Measurements from ENCODE around the gene UNC93B1.
A peak's percentile ranks its signal among the peaks of the same experiment; 100 is the strongest.

The UNC93B1 gene

GRCh38 chr11:68037411-68038225 is 33.7 kb upstream of the UNC93B1 start:
- no CpG with 5 or more reads among the region's 20 CpGs for whole genome bisulfite sequencing, 2 donors (ENCODE audit: extremely low coverage in 2 of 2, insufficient read length in 2 of 2, insufficient replicate concordance in 1 of 2)
- no peak overlapping the region for H3K27ac ChIP-seq (replicated peaks; ENCODE audit: low read length)

DNA sequence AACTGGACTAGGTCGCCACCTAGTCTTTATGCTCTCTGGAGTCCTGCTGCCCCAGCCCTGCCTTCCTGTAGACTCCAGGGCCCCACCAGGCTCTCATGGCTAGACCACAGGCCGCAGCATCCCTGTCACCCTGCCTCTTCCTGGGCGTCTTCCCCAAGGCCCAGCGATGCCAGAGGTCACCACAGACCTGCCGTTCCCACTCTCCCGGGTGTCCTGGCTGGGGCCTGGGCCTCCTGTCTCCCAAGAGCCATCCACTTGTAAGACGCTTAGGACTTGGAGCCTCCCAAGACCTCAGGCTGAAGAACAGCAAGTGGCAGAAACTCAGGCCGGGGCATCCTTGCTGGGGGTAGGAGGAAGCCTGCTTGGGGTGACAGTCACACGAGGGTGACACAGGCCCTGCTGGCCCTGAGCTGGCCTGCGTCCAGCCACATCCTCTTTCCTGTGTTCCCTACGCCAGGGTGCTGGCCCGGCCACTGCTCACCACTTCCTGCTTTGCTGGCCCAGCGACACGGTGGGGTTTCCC is 32.9 kb upstream of the UNC93B1 start:
- no peak overlapping the region for H4K8ac ChIP-seq (ENCODE audit: low read depth, low read length)
- H3K18ac ChIP-seq (ENCODE audit: low read length) = no peak overlapping the region
- H3K79me1 ChIP-seq (ENCODE audit: low read depth, low read length) = peaks cover 11% of the 10 kb centered on the region
- H3K27ac ChIP-seq (replicated peaks; ENCODE audit: low read length) = no peak overlapping the region
- DNase-seq (ENCODE audit: low spot score) = no peak
- no peak overlapping the region for H3K4ac ChIP-seq (ENCODE audit: low read length)
- no peak overlapping the region for H3K4me2 ChIP-seq (ENCODE audit: insufficient read depth, low read length, poor library complexity, severe bottlenecking)
- H2BK12ac ChIP-seq (ENCODE audit: low read length) = peak overlapping the region; percentile 73
- H3K9ac ChIP-seq (ENCODE audit: low read depth, low read length, poor library complexity) = no peak overlapping the region
- no peaks in the 10 kb centered on the region for H3K9me3 ChIP-seq (replicated peaks in 1 of 2; ENCODE audit: control insufficient read depth in 2 of 2, insufficient read depth in 1 of 2, low read depth in 1 of 2, low read length in 2 of 2)
- peaks cover 15 to 26% of the 10 kb centered on the region in 2 donors for H3K4me1 ChIP-seq (ENCODE audit: control insufficient read depth in 2 of 2, insufficient read depth in 1 of 2, low read depth in 1 of 2, low read length in 2 of 2)
- no peak overlapping the region for H3K14ac ChIP-seq (ENCODE audit: low read length)
- no CpG with 5 or more reads among the region's 14 CpGs for WGBS, 2 donors (ENCODE audit: extremely low coverage in 2 of 2, insufficient read length in 2 of 2, insufficient replicate concordance in 1 of 2)
- no peak overlapping the region for H2BK15ac ChIP-seq (ENCODE audit: low read length)
- H2BK120ac ChIP-seq (ENCODE audit: low read depth, low read length) = no peak overlapping the region
- H3K23ac ChIP-seq (ENCODE audit: low read depth, low read length, poor library complexity) = peak overlapping the region; percentile 80
- H3K27me3 ChIP-seq (ENCODE audit: control insufficient read depth in 3 of 3, insufficient read depth in 3 of 3, low read depth in 1 of 3, low read length in 3 of 3) = no peaks in the 10 kb centered on the region
- H3K4me3 ChIP-seq (ENCODE audit: low read length in 2 of 2) = no peak overlapping the region
- peaks cover 26 to 42% of the 10 kb centered on the region in 2 donors for H3K36me3 ChIP-seq (replicated peaks in 1 of 2; ENCODE audit: control insufficient read depth in 2 of 2, insufficient read depth in 2 of 2, low read length in 2 of 2)
- H4K91ac ChIP-seq (ENCODE audit: low read depth, low read length, poor library complexity) = no peak overlapping the region
- no peak overlapping the region for H2AK5ac ChIP-seq (ENCODE audit: low read depth, low read length)
- H2AFZ ChIP-seq (ENCODE audit: low read length) = no peak overlapping the region
- H2BK5ac ChIP-seq (ENCODE audit: low read length) = peak overlapping the region; percentile 82

More at GRCh38 chr11:68037411-68038225, 33.7 kb upstream of the UNC93B1 start:
- no peaks in the 10 kb centered on the region for H3K27me3 ChIP-seq (ENCODE audit: control insufficient read depth in 3 of 3, insufficient read depth in 3 of 3, low read depth in 1 of 3, low read length in 3 of 3)
- H3K9me3 ChIP-seq (replicated peaks in 1 of 2; ENCODE audit: control insufficient read depth in 2 of 2, insufficient read depth in 1 of 2, low read depth in 1 of 2, low read length in 2 of 2) = no peaks in the 10 kb centered on the region
- H3K4me2 ChIP-seq (ENCODE audit: insufficient read depth, low read length, poor library complexity, severe bottlenecking) = no peak overlapping the region
- no peak overlapping the region for H3K9ac ChIP-seq (ENCODE audit: low read depth, low read length, poor library complexity)
- no peak overlapping the region for H4K91ac ChIP-seq (ENCODE audit: low read depth, low read length, poor library complexity)
- H2AK5ac ChIP-seq (ENCODE audit: low read depth, low read length) = peak overlapping the region; percentile 98
- H2BK12ac ChIP-seq (ENCODE audit: low read length) = peak overlapping the region; percentile 34
- peak overlapping the region; percentile 86 for H3K14ac ChIP-seq (ENCODE audit: low read length)
- no peak overlapping the region for H3K23ac ChIP-seq (ENCODE audit: low read depth, low read length, poor library complexity)
- H2BK5ac ChIP-seq (ENCODE audit: low read length) = peak overlapping the region; percentile 42
- no peak overlapping the region for H2AFZ ChIP-seq (ENCODE audit: low read length)
- no peak overlapping the region for H4K8ac ChIP-seq (ENCODE audit: low read depth, low read length)
- H3K79me1 ChIP-seq (ENCODE audit: low read depth, low read length) = peaks cover 7% of the 10 kb centered on the region
- H3K36me3 ChIP-seq (replicated peaks in 1 of 2; ENCODE audit: control insufficient read depth in 2 of 2, insufficient read depth in 2 of 2, low read length in 2 of 2) = peaks cover 20 to 34% of the 10 kb centered on the region in 2 donors
- DNase-seq (ENCODE audit: low spot score) = no peak
- no peak overlapping the region for H2BK120ac ChIP-seq (ENCODE audit: low read depth, low read length)
- no peak overlapping the region for H3K4me3 ChIP-seq (ENCODE audit: low read length in 2 of 2)
- peak overlapping the region; percentile 98 for H2BK15ac ChIP-seq (ENCODE audit: low read length)
- no peak overlapping the region for H3K4ac ChIP-seq (ENCODE audit: low read length)
- peaks cover 13 to 25% of the 10 kb centered on the region in 2 donors for H3K4me1 ChIP-seq (ENCODE audit: control insufficient read depth in 2 of 2, insufficient read depth in 1 of 2, low read depth in 1 of 2, low read length in 2 of 2)
- peak overlapping the region; percentile 95 for H3K18ac ChIP-seq (ENCODE audit: low read length)

DNA sequence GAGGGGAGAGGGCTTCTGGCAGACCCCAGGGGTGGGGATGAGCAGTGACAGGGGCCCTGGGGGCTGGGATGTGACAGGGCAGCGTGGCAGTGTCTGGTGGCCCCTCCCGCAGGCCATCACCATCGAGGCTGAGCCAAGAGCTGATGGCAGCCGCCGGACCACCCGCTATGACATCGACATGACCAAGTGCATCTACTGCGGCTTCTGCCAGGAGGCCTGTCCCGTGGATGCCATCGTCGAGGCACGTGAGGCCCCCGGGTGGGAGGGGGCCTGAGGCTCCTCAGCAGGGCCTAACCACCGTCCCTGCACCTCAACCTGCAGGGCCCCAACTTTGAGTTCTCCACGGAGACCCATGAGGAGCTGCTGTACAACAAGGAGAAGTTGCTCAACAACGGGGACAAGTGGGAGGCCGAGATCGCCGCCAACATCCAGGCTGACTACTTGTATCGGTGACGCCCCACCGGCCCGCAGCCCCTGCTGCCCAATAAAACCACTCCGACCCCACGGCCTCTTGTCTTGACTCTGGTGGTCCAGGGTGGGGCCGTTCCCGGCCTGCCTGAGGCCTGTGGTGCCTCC is 32.3 kb upstream of the UNC93B1 start:
- peaks cover 20 to 31% of the 10 kb centered on the region in 2 donors for H3K4me1 ChIP-seq (ENCODE audit: control insufficient read depth in 2 of 2, insufficient read depth in 1 of 2, low read depth in 1 of 2, low read length in 2 of 2)

DNA sequence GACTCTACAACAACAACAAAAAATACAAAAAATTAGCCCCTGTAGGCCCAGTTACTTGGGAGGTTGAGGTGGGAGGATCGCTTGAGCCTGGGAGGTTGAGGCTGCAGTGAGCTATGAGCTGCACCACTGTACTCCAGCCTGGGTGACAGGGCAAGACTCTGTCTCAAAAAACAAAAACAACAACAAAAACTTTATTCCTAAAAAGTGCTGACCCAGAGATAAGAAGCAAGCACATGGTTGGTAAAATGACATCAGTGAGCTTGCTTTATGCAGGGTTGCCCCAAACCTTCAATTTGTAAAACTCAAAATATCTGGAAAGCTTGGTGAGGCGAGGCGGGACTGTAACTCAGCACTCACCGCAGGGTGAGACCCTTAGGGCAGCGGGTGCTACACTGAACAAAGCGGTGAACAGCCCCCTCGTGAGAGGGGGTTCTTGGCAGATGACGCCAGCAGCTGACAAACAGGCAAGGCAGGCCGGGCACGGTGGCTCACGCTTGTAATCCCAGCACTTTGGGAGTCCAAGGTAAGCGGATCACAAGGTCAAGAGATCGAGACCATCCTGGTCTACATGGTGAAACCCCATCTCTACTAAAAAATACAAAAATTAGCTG is 31.5 kb upstream of the UNC93B1 start:
- no peak overlapping the region for H2AK5ac ChIP-seq (ENCODE audit: low read depth, low read length)
- no peaks in the 10 kb centered on the region for H3K27me3 ChIP-seq (ENCODE audit: control insufficient read depth in 3 of 3, insufficient read depth in 3 of 3, low read depth in 1 of 3, low read length in 3 of 3)
- no peak overlapping the region for H3K27ac ChIP-seq (replicated peaks; ENCODE audit: low read length)
- no peak overlapping the region for H2BK15ac ChIP-seq (ENCODE audit: low read length)
- H2BK12ac ChIP-seq (ENCODE audit: low read length) = no peak overlapping the region
- no peak overlapping the region for H3K9ac ChIP-seq (ENCODE audit: low read depth, low read length, poor library complexity)
- H2BK120ac ChIP-seq (ENCODE audit: low read depth, low read length) = no peak overlapping the region
- H3K79me1 ChIP-seq (ENCODE audit: low read depth, low read length) = peaks cover 17% of the 10 kb centered on the region
- no peak overlapping the region for H3K23ac ChIP-seq (ENCODE audit: low read depth, low read length, poor library complexity)
- H3K4ac ChIP-seq (ENCODE audit: low read length) = no peak overlapping the region
- no peaks in the 10 kb centered on the region for H3K9me3 ChIP-seq (replicated peaks in 1 of 2; ENCODE audit: control insufficient read depth in 2 of 2, insufficient read depth in 1 of 2, low read depth in 1 of 2, low read length in 2 of 2)
- peaks cover 22 to 29% of the 10 kb centered on the region in 2 donors for H3K4me1 ChIP-seq (ENCODE audit: control insufficient read depth in 2 of 2, insufficient read depth in 1 of 2, low read depth in 1 of 2, low read length in 2 of 2)
- no peak overlapping the region for H3K4me2 ChIP-seq (ENCODE audit: insufficient read depth, low read length, poor library complexity, severe bottlenecking)
- no CpG with 5 or more reads among the region's 13 CpGs for WGBS, 2 donors (ENCODE audit: extremely low coverage in 2 of 2, insufficient read length in 2 of 2, insufficient replicate concordance in 1 of 2)
- H4K8ac ChIP-seq (ENCODE audit: low read depth, low read length) = no peak overlapping the region
- H3K36me3 ChIP-seq (replicated peaks in 1 of 2; ENCODE audit: control insufficient read depth in 2 of 2, insufficient read depth in 2 of 2, low read length in 2 of 2) = peaks cover 26 to 42% of the 10 kb centered on the region in 2 donors
- H3K18ac ChIP-seq (ENCODE audit: low read length) = no peak overlapping the region
- H2AFZ ChIP-seq (ENCODE audit: low read length) = no peak overlapping the region
- no peak overlapping the region for H3K14ac ChIP-seq (ENCODE audit: low read length)
- no peak overlapping the region for H4K91ac ChIP-seq (ENCODE audit: low read depth, low read length, poor library complexity)
- H3K4me3 ChIP-seq (ENCODE audit: low read length in 2 of 2) = no peak overlapping the region
- no peak overlapping the region for H2BK5ac ChIP-seq (ENCODE audit: low read length)
- no peak for DNase-seq (ENCODE audit: low spot score)

More for the DNA sequence above, 32.3 kb upstream of the UNC93B1 start:
- Histone ChIP-seq H3K9me3 (replicated peaks in 1 of 2; ENCODE audit: control insufficient read depth in 2 of 2, insufficient read depth in 1 of 2, low read depth in 1 of 2, low read length in 2 of 2) (no peaks in the 10 kb centered on the region), H2AK5ac (ENCODE audit: low read depth, low read length) (no peak overlapping the region), H3K4ac (ENCODE audit: low read length) (no peak overlapping the region), H2AFZ (ENCODE audit: low read length) (no peak overlapping the region), H2BK120ac (ENCODE audit: low read depth, low read length) (no peak overlapping the region), H3K27ac (replicated peaks; ENCODE audit: low read length) (no peak overlapping the region), H3K18ac (ENCODE audit: low read length) (no peak overlapping the region), H4K8ac (ENCODE audit: low read depth, low read length) (peak overlapping the region; percentile 17), H3K4me2 (ENCODE audit: insufficient read depth, low read length, poor library complexity, severe bottlenecking) (no peak overlapping the region), H3K36me3 (replicated peaks in 1 of 2; ENCODE audit: control insufficient read depth in 2 of 2, insufficient read depth in 2 of 2, low read length in 2 of 2) (peaks cover 26 to 42% of the 10 kb centered on the region in 2 donors), H3K4me3 (ENCODE audit: low read length in 2 of 2) (no peak overlapping the region), H3K27me3 (ENCODE audit: control insufficient read depth in 3 of 3, insufficient read depth in 3 of 3, low read depth in 1 of 3, low read length in 3 of 3) (no peaks in the 10 kb centered on the region), H3K9ac (ENCODE audit: low read depth, low read length, poor library complexity) (no peak overlapping the region), H4K91ac (ENCODE audit: low read depth, low read length, poor library complexity) (no peak overlapping the region), H2BK5ac (ENCODE audit: low read length) (no peak overlapping the region), H2BK15ac (ENCODE audit: low read length) (no peak overlapping the region), H3K23ac (ENCODE audit: low read depth, low read length, poor library complexity) (no peak overlapping the region), H2BK12ac (ENCODE audit: low read length) (no peak overlapping the region), H3K79me1 (ENCODE audit: low read depth, low read length) (peaks cover 15% of the 10 kb centered on the region), H3K14ac (ENCODE audit: low read length) (peak overlapping the region; percentile 38)
- no CpG with 5 or more reads among the region's 27 CpGs for WGBS, 2 donors (ENCODE audit: extremely low coverage in 2 of 2, insufficient read length in 2 of 2, insufficient replicate concordance in 1 of 2)
- DNase-seq (ENCODE audit: low spot score) = no peak
